ENCODE measurements around the gene PRDX5.

GRCh38 chr11:64347193-64347867 lies 29.4 kb downstream of the PRDX5 start:
- TF ChIP-seq EZH2phosphoT487 (IDR thresholded peaks at IDR 0.05; ENCODE audit: insufficient read depth, low read depth) (no peak), EZH2 (IDR thresholded peaks at IDR 0.05; ENCODE audit: insufficient read depth, poor library complexity, severe bottlenecking) (no peak)

Data from GM23248 (cell line).